NCI-H1930 (cell line): ENCODE results near the gene TEPSIN.

Source experiments
- DNase-seq, 2 experiments: peaks; one replicate each; lab custom pipeline; 2025; lab: John Stamatoyannopoulos, UW

Gene TEPSIN

GRCh38 chr17:81249223-81250040 is 10.6 kb upstream of the TEPSIN start:
- no peak for DNase-seq

- DNase-seq: no peak
These were observed 9.8 kb upstream of the TEPSIN start for GRCh38 chr17:81248649-81249048.

GRCh38 chr17:81247339-81247990 is 8.6 kb upstream of the TEPSIN start:
- DNase-seq: no peak

- no peak for DNase-seq
These were observed 8.0 kb upstream of the TEPSIN start for GRCh38 chr17:81246679-81247338.

GRCh38 chr17:81246343-81246670 is 7.5 kb upstream of the TEPSIN start:
- DNase-seq: no peak

- no peak for DNase-seq
These were observed 6.9 kb upstream of the TEPSIN start for GRCh38 chr17:81245665-81246342.

- no peak for DNase-seq
These were observed 6.3 kb upstream of the TEPSIN start for GRCh38 chr17:81245024-81245664.

GRCh38 chr17:81244358-81245023 is 5.6 kb upstream of the TEPSIN start:
- no peak for DNase-seq

GRCh38 chr17:81243333-81243664 is 4.4 kb upstream of the TEPSIN start:
- no peak for DNase-seq

GRCh38 chr17:81242421-81243332 is 3.8 kb upstream of the TEPSIN start:
- DNase-seq: no peak

- DNase-seq: peak in 1 of 2 experiments; percentile 36
These were observed 3.0 kb upstream of the TEPSIN start for GRCh38 chr17:81241648-81242420.

- no peak for DNase-seq
These were observed 2.3 kb upstream of the TEPSIN start for GRCh38 chr17:81241203-81241602.

GRCh38 chr17:81240761-81241160 is 1.9 kb upstream of the TEPSIN start:
- DNase-seq: no peak

GRCh38 chr17:81239714-81240555 is 1.1 kb upstream of the TEPSIN start:
- DNase-seq: no peak

GRCh38 chr17:81238490-81238814 is 403 bp downstream of the TEPSIN start:
- DNase-seq: no peak

- no peak for DNase-seq
These were observed 1.0 kb downstream of the TEPSIN start for GRCh38 chr17:81237591-81238489.

- no peak for DNase-seq
These were observed 2.1 kb downstream of the TEPSIN start for GRCh38 chr17:81236784-81237183.
